HuH-7 (cell line): ENCODE data around the gene CACNA1E.

Experiments
- DNase-seq: peaks from one replicate; pipeline ENCODE4 v3.0.0; 2011; ENCODE audit warnings: low spot score

The CACNA1E gene

GRCh38 chr1:181485287-181486097, 2.2 kb downstream of the CACNA1E start:
- no peak for DNase-seq

DNA sequence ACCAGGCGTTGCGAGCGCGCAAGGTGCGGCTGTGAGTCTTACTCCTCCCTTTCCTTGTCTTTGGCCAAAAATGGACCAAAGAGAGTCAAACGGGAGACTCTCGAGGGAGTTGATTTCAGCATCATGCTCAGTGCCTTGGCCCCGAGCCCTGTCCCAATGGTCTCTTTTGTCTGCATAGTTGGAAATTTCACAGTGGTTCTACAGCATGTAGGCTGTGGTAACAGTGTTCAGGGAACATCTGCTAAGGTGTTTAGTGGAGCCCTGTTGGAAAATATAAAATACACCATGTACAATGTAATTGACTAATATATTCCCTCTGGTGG, 2.7 kb downstream of the CACNA1E start:
- DNase-seq: no peak

- DNase-seq: no peak
Observed at GRCh38 chr1:181488866-181489265, 5.5 kb downstream of the CACNA1E start.

DNA sequence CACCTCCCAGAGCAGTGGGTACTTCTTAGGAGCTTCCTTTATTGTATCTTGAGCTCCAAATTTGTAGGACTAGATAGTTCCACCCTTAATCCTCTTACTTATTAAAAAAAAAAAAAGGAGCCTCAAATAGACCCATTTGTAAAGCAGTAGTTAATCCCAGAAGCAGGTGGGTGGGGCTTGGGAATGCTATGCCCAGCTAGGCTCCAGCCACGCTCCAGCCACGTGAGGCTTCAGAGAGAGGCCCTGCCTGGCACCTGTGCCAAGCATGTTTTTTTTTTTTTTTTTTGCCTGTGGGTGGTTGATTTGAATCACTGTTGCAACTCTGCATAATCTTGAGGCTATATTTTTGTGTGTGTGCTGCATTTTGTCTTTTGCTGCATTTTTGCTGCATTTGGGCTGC, 7.0 kb downstream of the CACNA1E start:
- DNase-seq: no peak

DNA sequence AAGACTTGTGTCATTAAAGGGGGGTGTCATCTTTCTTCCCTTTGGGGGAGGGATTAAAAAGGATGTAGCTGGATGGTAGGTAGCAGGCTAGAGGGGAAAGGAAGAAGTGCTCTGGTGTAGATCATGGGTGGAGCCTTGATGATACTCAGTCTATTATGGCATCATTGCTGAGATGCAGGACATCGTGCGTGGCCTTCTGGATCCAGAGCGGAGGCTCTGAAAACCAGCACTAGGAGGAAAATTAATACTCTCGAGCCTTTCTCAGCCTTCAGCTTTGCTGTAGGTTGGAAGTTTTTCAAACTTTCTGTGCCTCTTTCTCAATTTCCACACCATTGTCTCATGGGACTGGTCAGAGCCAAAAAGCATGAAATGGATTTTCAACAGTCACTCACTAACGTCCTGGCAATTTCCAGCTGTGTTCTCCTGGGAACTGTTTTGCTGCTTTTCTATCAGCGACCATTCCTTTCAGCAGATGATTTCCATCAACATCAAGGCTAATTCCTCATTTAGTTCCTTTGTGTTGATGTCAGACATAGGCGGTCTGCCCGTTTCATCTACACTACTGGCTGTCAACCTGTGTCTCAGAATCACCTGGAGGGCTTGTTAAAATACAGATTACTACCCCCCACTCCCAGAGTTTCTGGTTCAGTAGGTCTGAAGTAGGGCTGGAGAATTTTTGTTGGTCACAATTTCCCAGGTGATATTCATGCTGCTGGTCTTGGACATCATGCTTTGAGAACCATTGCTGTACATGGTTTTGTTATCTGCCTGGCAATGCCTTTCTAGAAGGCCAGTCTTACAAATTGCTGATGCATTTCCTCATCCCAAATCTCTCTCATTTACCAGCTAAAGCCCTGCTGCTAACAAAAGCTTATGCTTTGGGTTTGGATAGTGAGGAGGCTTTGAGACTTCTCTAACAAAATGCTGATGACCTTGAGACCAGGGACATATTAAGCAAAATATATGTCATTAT, 7.7 kb downstream of the CACNA1E start:
- no peak for DNase-seq

- DNase-seq: no peak
Observed at GRCh38 chr1:181493166-181493565, 9.8 kb downstream of the CACNA1E start.

DNA sequence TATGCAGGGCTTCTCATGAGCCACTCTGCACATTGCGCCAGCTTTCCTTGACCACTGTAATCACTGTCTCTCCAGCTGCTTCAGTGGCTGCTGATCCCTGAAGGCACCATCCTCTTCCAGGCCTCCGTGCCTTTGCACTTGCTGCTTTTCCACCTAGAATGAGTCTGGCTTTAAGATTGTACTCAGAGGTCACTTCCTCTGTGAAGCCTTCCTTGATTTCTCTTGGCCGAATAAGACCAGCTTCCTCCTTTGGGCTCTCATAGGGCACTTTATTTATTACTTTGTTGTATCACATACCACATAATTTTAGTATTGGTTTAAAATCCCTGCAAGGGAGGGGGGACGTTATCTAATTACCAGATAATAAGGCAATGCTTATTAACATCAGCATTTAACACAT, 10.6 kb downstream of the CACNA1E start:
- no peak for DNase-seq

DNA sequence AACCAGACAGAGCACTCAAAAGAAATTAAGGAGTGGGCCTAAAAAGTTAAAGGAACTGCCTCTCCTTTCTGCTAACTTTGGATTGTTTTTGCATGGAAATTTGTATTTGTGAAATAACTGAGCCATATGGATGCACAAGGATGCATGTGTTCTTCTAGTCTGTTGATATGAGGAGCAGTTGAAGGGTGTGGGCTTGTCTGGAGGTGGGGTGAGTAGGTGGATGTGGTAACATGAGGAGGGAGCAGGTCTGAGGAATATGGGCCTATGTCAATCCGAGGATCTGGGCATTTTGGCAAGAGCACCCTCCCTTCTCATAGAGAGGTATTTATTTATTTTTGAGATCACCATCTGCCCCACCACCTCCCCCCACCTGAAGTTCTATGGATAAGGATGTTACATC, 13.4 kb downstream of the CACNA1E start:
- no peak for DNase-seq

- DNase-seq: no peak
Observed at GRCh38 chr1:181497870-181498269, 14.6 kb downstream of the CACNA1E start.

- DNase-seq: no peak
Observed at GRCh38 chr1:181499825-181500224, 16.5 kb downstream of the CACNA1E start.

DNA sequence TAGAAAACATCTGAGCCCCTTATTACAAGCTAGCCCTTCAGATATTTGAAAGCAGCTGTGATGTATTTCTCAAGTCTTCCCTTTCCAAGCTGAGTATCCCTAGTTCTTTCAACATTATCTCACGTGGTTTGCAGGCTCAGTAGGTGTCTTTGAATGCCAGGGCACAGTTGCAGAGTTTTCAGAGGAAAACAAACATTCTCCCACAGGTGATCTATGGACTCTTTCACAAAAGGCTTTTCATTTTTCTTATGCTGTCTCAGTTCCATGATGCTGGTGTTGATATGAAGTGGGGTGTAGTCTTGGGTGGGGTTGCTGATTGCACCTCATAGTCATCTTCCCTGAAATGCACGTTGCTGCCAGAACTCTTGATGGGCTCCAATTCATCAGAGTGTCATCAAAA, 17.3 kb downstream of the CACNA1E start:
- DNase-seq: no peak

DNA sequence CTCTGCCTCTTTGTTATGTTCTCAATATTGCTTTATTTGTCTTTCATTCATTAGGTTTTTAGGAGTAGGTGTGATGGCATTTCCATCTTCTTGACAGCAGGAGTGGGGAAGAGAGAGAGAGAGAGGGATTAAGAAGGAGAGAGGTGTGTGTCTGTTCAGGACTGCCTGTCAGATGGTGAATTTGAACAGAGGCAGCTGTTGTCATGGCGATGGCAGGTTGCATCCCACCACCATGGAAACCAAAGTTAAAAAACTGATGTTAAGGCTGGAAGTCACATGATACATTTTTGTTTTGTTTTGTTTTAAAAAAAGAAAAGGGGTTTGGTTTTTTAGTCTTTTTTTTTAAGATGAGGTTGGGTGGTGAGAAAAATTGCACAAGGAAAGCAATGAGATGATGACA, 18.3 kb downstream of the CACNA1E start:
- DNase-seq: no peak

DNA sequence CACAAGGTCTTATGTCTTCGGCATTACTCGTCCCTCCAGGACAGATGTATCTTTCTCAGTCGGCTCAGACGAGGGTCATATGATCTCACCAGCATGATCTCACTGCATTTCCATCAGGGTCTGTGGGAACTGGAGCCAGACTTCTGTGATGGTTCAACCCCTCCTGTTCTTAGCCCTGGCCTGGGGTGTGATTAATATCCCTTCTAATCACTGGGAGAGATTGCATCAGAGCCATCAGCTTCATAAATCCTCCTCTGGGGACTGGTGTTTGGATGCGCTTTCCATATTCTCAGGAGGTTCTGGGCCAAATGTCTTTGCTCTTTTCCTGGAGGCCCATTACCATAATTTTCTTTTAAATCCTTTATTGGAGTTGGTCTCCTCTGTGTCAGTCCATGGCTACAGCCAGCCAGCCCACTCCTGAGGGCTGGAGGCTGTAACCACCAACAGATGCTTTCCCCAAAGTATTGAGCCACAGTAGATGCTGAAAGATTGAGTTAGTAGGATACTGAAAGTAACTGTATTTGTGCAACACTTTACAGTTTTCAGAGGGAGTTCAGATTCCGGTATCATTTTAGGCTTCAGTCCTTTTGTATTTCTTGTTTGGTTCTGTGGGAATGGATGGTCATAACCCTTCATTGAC, 20.0 kb downstream of the CACNA1E start:
- DNase-seq: no peak

DNA sequence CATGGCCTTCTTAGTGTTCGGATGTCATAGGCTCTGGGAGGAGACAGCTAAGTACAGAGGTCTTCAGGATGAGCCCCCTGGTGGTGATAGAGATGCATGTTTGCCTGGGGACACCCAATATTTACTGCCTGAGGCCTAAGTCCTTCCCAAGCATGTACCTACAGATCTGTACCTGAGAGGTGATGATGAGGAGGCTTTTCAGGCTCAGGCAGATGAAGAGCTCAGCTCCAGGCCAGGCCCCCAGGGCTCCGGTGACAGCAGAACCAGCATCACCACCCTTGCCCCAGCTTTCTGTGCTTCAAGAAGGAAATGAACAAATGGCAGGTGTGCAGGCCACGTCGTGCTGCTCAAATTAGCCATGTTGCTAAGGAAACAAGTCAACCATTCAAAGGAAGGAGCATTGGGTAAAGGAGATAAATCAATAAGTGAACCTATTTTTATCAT, 21.1 kb downstream of the CACNA1E start:
- peak; percentile 47 for DNase-seq

DNA sequence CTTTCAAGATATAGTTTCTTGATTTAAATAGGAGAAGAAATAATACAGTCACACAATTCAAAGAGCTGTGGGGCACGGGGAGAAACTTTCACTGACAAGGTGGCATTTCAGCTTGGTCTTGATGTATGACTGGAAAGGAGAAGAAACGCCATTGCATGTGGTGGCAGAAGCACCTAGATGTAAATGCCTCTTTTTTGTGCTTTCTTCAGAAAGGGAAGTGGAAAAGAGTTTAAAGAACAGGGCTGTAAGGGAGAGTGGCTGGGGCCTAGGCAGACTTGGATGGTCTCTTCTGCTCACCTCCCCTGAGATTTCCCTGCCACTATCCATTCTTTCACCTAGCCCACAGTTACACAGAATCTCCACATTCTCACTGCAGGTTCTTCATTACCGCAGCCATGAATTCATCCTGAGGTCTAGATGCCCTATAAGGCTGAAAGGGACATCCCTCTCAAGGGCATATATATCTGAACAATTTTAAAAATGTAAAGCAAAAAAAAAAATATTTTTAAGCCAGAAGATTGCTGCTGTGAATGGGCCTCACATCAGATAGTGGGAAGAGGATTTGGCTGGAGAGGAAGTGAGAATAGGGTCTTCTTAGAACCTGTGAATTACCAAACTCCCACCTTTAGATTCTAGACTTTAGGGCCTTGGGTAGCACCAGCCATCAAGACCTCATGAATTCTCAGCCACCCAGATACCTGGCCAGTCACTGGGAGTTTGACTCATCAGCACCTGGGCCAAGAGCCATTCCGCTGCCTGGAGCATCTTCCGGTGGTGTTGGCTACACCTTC, 23.4 kb downstream of the CACNA1E start:
- DNase-seq: no peak

GRCh38 chr1:181508486-181509165, 25.3 kb downstream of the CACNA1E start:
- DNase-seq: no peak

GRCh38 chr1:181513786-181514297, 30.5 kb downstream of the CACNA1E start:
- DNase-seq: no peak

- DNase-seq: no peak
Observed at GRCh38 chr1:181514298-181515290, 31.3 kb downstream of the CACNA1E start.

GRCh38 chr1:181516706-181517105, 33.4 kb downstream of the CACNA1E start:
- DNase-seq: no peak
